HG03432 (cell line): ENCODE results near the gene ADCY9.
"Not testable (repeated sequence)": the region's sequence is repeated elsewhere in the genome, so short reads cannot be mapped to it uniquely, and the experiment has no call there.

Experiments
- ATAC-seq: cut with Tn5 transposase; IDR thresholded peaks from one replicate; pipeline ENCODE4 v1.9.1; 2021; ENCODE audit warnings: mild to moderate bottlenecking, moderate library complexity; ENCODE audit not compliant: unreplicated experiment

ADCY9 gene

DNA sequence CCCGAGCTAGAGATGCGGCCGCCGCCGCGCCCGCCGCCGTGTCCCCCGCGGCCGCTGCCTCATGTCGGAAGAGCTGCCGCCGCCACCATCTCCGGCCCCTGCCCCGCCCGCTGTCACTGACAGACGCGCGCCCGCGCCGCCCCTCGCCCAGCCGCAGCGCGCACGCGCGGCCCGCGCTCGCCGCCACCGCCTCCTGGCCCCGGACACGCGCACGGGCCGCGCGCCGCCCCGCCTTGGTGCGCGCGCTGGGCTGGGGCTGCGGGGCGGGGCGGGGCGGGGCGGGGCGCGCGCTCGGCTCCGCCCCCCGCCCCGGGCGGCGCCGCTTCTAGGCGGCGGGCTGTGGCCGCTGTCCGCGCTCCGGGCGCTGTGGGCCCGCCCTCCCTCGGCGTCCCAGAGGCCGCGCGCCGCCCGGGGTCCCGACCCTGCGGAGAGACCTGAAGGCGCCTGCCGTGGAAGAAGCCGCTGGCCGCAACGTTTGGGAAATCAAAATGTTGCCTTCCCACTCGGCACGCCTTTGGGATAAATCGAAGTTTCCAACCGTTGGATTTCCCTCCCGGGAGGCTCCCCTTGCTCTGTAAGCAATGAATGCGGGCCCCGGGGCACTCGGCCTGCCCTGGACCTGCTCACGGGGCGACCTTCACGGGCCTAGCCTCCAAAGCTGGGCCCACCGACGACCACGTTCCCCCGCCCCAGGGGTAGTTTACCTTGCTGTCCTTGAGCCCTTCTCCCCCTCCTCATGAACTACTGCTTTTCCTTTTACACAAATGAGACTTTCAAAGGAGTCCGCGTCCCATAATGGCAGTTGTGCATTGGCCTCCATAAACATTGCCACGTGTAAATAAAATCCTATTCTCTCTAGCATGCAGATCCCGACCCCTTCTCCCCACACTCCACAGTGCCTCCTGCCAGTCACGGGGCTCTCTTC, at the start of gene ADCY9:
ADCY9 (minus strand) TSS at position 118 of the 925 bp plus-strand sequence. CDS start 1,000 bp downstream, outside the sequence.
- ATAC-seq = peak; percentile 76

DNA sequence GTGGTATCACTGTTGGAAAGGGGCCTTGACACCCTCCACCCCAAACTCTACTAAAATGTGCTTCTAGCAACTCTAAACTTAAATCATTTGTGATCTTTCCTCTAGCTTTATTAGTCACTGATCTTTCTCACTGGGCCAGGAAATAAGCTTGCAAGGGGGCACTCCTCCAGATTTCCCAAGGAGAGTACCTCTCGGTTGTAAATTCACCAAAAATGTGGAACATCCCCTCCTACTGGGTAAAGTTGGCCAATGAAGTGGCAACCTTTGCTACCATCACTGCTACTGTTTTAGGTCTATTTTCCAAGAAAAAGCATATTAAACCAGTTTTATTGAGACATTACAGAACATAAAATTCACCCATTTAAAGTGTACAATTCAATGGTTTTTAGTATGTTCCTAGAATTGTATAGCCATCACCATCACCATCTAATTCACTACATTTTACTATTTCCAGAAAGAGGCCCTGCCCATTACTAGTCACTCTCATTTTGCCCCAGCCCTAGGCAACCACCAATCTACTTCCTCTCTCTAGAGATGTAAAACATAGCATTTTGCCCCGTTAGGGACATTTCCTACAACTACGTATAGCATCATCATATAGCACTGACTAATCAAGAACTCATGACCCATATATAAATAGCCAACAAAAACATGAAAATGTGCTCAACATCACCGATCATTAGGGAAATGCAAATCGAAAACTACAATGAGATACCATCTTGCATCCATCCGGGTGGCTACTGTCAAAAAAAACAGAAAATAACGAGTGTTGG, 44.6 kb upstream of the ADCY9 start:
- ATAC-seq = no peak

DNA sequence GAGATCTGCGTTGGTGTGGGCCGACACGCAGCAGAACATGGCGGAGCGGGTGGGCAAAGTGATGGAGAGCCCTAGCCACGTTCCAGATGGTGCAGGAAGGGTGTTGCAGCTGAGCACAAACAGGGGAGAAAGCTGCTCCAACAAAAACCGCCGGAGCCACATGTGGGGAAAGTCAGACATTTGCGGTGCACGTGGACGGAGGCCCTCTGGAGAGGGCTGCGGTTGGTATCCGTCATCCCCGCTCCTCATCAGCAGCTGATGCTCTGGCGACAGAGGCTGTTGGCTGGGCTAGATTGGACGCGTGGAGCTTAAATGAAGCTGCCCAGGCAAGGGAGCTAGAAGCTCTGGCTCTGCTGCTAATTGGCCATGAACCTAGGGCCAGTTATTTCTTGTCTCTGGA, 43.5 kb upstream of the ADCY9 start:
- ATAC-seq = no peak

DNA sequence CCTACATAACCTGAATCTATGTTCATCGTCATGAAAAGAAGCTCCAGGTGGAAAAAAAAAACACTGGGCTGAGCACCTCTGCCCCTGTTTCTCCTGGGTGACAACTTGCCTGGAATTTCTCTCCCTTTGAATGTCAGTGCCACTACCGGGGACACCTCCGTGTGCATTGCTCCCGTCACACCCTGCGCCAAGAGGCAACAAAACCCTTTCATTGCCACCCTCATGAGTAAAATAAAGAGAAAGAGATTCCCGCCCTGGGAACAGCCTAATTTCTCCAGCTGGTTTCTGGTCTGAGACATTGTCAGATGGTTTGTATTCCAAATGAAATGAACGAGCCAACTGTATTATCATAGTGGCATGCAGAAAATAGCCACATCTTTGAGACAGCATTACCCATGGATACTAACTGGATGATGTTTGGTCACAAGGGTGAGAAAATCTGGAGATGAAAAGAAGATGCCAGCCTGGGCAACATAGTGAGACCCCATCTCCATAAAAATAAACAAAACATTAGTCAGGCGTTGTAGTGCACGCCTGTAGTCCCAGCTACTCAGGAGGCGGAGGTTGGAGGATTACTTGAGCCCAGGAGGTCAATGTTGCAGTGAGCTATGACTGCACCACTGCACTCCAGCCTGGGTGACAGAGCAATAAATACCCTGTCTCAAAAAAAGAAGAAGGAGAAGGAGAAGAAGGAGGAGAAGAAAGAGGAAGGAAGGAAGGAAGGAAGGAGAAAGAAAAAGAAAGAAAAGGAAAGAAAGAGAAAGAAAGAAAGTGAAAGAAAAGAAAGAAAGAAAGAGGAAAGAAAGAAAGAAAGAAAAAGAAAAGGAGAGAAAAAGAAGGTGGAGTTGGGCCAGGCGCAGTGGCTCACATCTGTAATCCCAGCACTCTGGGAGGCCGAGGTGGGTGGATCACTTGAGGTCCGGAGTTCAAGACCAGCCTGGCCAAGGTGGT, 42.2 kb upstream of the ADCY9 start:
- ATAC-seq = no peak

DNA sequence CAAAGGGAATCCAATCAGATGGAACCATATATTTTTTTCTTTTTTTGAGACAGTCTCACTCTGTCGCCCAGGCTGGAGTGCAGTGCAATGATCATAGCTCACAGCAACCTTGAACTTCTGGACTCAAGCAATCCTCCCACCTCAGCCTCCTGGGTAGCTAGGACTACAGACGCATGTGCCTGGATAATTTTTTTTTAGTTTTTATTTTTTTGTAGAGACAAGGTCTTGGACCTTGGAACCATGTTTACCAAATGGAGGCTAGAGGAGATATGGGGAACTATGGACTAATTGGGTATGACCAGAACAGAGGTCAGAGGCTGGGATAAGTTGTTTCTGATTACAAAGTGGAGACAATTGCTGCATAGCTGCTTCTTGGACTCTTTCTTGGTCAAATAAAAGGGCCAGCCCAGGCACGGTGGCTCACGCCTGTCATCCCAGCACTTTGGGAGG, 41.2 kb upstream of the ADCY9 start:
- ATAC-seq = no peak

DNA sequence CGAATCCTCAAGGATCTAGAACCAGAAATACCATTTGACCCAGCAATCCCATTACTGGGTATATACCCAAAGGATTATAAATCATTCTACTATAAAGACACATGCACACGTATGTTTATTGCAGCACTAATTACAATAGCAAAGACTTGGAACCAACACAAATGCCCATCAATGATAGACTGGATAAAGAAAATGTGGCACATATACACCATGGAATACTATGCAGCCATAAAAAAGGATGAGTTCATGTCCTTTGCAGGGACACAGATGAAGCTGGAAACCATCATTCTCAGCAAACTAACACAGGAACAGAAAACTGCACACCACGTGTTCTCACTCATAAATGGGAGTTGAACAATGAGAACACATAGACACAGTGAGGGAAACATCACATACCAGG, 40.3 kb upstream of the ADCY9 start:
- ATAC-seq = not testable (repeated sequence)

GRCh38 chr16:4153364-4153763, 37.1 kb upstream of the ADCY9 start:
- not testable (repeated sequence) for ATAC-seq

- ATAC-seq = no peak
Measured at GRCh38 chr16:4152267-4152666, 36.0 kb upstream of the ADCY9 start.

GRCh38 chr16:4147236-4147635, 31.0 kb upstream of the ADCY9 start:
- no peak for ATAC-seq

DNA sequence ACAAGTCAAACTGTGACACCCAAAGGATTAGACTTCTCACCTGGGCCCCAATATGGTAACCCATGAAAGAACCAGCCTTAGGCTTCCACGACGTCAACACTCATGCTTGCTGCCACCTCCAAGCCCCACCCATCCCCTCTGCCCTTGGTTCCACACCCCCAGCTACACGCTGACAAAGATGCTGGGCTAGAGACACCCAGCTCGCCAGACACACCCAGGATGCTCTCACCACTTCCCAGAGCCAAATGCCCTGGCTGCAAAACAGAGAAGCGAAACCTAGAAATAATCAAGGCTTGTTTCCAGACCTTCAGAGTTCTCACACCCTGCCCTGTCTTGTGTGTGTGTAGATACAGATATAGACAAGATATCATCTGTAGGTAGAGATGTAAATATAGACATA, 26.0 kb upstream of the ADCY9 start:
- no peak for ATAC-seq

GRCh38 chr16:4141604-4142003, 25.4 kb upstream of the ADCY9 start:
- no peak for ATAC-seq

GRCh38 chr16:4140652-4141051, 24.4 kb upstream of the ADCY9 start:
- ATAC-seq = no peak

- ATAC-seq = no peak
Measured at GRCh38 chr16:4139968-4140367, 23.7 kb upstream of the ADCY9 start.

- no peak for ATAC-seq
Measured at GRCh38 chr16:4138713-4139112, 22.5 kb upstream of the ADCY9 start.

DNA sequence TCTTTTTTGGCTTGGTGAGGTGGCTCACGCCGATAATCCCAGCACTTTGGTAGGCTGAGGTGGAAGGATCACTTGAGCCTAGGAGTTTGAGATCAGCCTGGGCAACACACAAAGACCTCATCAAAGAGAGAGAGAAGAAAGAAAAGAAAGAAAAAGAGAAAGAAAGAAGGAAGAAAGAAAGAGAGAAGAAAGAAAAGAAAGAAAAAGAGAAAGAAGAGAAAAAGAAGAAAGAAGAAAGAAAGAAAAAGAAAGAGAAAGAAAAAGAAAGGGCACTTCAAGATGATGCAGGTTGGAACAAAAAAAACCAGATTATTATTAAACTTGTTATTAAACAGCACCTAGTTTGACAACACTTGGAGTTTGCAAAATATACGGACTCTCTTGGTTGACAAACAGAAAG, 21.2 kb upstream of the ADCY9 start:
- no peak for ATAC-seq

DNA sequence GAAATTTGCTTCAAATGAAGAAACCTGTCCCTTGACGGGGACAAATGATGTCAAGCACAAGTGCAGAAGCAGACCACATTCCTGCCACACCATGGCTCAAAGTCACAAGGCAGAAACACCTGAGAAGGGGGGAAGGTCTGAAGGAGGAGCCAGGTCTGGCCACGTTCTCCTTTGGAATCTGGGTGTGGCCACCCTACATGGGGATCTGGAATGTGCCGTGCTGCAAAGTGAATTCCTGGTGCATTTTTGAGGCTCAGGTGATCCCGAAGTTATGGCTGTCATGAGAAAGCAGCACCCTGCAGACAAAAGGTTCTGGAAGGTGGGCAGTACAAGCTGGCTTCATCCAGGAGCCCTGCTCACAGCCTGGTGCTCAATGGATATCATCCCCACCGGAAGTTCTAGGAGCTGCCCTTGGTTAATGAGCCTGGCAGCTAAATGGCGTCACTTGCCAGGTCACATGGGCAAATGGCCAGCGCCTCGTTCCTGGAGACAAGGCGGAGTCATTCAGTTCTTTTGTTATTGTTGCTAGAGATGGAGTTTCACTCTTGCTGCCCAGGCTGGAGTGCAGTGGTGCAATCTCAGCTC, 20.1 kb upstream of the ADCY9 start:
- ATAC-seq = no peak

GRCh38 chr16:4135537-4135936, 19.3 kb upstream of the ADCY9 start:
- no peak for ATAC-seq

- no peak for ATAC-seq
Measured at GRCh38 chr16:4133897-4134372, 17.7 kb upstream of the ADCY9 start.

- no peak for ATAC-seq
Measured at GRCh38 chr16:4131621-4132020, 15.4 kb upstream of the ADCY9 start.
